HCT116 (cell line): ENCODE results near the gene ARHGEF18. TPM values are rescaled to one million over a fixed set of nuclear protein-coding genes. Genes with fewer than 3 reads are reported as not detected.

Source experiments
- ATAC-seq: fragments of 200-7000 bp; cut with Tn5 transposase; 2 replicates; pipeline ENCODE4 v1.9.1; 2020; ENCODE audit warnings: mild to moderate bottlenecking, moderate library complexity
- BruUV-seq: library from RNA; stranded (reverse); fragments of 400-500 nt; replicated peaks from 2 replicates; lab custom pipeline; 2021; lab: Mats Ljungman, UMichigan
- CTCF ChIA-PET: fragments of 300-600 bp; sonication (Branson Sonifier 250); formaldehyde crosslinking; loops from one replicate; lab custom pipeline; 2021; ENCODE audit warnings: antibody characterized with exemption; lab: Charles Lee
- POLR2A ChIA-PET: fragments of 300-600, 350-600 bp; sonication (Branson Sonifier 250); formaldehyde crosslinking; loops from one replicate; lab custom pipeline; 2021; ENCODE audit warnings: antibody characterized with exemption; lab: Charles Lee
- RAD21 ChIA-PET, 2 experiments: fragments of 300-600 bp; sonication (Branson Sonifier 250); formaldehyde crosslinking; loops; one replicate each; lab custom pipeline; 2023; ENCODE audit warnings: low total read pairs in 2 of 2; ENCODE audit not compliant: uncharacterized antibody in 2 of 2, unreplicated experiment in 2 of 2, low non-redundant PET in 1 of 2; lab: Charles Lee
- DNase-seq: peaks from one replicate; pipeline ENCODE4 v3.0.0-alpha.2; 2010; ENCODE audit warnings: low read depth, low spot score
- H2AFZ ChIP-seq: fragments of 200-600 bp; shearing (Covaris generic), sonication (generic); 2 replicates; pipeline ENCODE4 v1.6.1; 2017; ENCODE audit warnings: low read depth, mixed run types, mixed read lengths, antibody characterized with exemption, low read length; ENCODE audit not compliant: poor library complexity, severe bottlenecking
- H3K27ac ChIP-seq: 2 replicates; pipeline ENCODE4 v1.5.1; 2012; ENCODE audit warnings: low read depth, low read length
- H3K27me3 ChIP-seq: fragments of 200-600 bp; sonication (generic); 2 replicates; pipeline ENCODE4 v1.6.1; 2016; ENCODE audit warnings: mixed run types, low read length, mixed read lengths; ENCODE audit not compliant: insufficient read depth
- H3K36me3 ChIP-seq, 2 experiments: fragments of 200-500 bp in 1 of 2; fragments of 200-600 bp in 1 of 2; sonication (Bioruptor generic) in 1 of 2; sonication (generic) in 1 of 2; 2 replicates each; pipeline versions ENCODE4 v1.5.1 to v1.6.1; 2014 to 2016; ENCODE audit warnings: low read length in 2 of 2, inconsistent platforms in 1 of 2, mixed read lengths in 1 of 2, mixed run types in 1 of 2; ENCODE audit not compliant: insufficient read depth in 2 of 2, control insufficient read depth in 1 of 2
- H3K4me1 ChIP-seq, 2 experiments: fragments of 200-600 bp in 1 of 2; sonication (generic) in 1 of 2; 2 replicates each; pipeline versions ENCODE4 v1.5.1 to v1.6.1; 2012 to 2017; ENCODE audit warnings: low read length in 2 of 2, inconsistent platforms in 1 of 2, mild to moderate bottlenecking in 1 of 2, mixed read lengths in 1 of 2, mixed run types in 1 of 2, moderate library complexity in 1 of 2; ENCODE audit not compliant: insufficient read depth in 2 of 2, control insufficient read depth in 1 of 2
- H3K4me2 ChIP-seq: fragments of 200-600 bp; sonication (generic); 2 replicates; pipeline ENCODE4 v1.6.1; 2017; ENCODE audit warnings: mixed run types, low read length, mixed read lengths
- H3K4me3 ChIP-seq, 2 experiments: fragments of 200-600 bp in 1 of 2; sonication (generic) in 1 of 2; replicated peaks in 1 of 2; 2 replicates each; pipeline ENCODE4 v1.5.1; 2011 to 2016; ENCODE audit warnings: low read length in 2 of 2, control low read depth in 1 of 2, low read depth in 1 of 2, mild to moderate bottlenecking in 1 of 2, mixed read lengths in 1 of 2, mixed run types in 1 of 2
- H3K79me2 ChIP-seq: fragments of 200-600 bp; sonication (generic); 2 replicates; pipeline ENCODE4 v1.6.1; 2017; ENCODE audit warnings: mild to moderate bottlenecking, mixed run types, low read length, moderate library complexity, mixed read lengths; ENCODE audit not compliant: insufficient read depth
- H3K9ac ChIP-seq: fragments of 200-600 bp; sonication (generic); 2 replicates; pipeline ENCODE4 v1.6.1; 2016; ENCODE audit warnings: low read length, mixed read lengths
- H3K9me2 ChIP-seq: fragments of 200-600 bp; sonication (generic), shearing (Covaris generic); 2 replicates; pipeline ENCODE4 v1.6.1; 2017; ENCODE audit warnings: mixed run types, mild to moderate bottlenecking, moderate library complexity; ENCODE audit not compliant: insufficient read depth
- H3K9me3 ChIP-seq, 2 experiments: fragments of 200-500 bp in 1 of 2; fragments of 200-600 bp in 1 of 2; sonication (Bioruptor generic) in 1 of 2; sonication (generic) in 1 of 2; 2 replicates each; pipeline ENCODE4 v1.6.1; 2014 to 2017; ENCODE audit warnings: low read length in 2 of 2, mixed read lengths in 2 of 2, inconsistent platforms in 1 of 2, low read depth in 1 of 2, mild to moderate bottlenecking in 1 of 2, mixed run types in 1 of 2, moderate library complexity in 1 of 2; ENCODE audit not compliant: control insufficient read depth in 1 of 2, insufficient read depth in 1 of 2
- H4K20me1 ChIP-seq: fragments of 200-600 bp; sonication (generic), shearing (Covaris generic); 2 replicates; pipeline ENCODE4 v1.6.1; 2017; ENCODE audit warnings: mixed run types, mild to moderate bottlenecking, moderate library complexity; ENCODE audit not compliant: insufficient read depth
- CTCF ChIP-seq, 3 experiments: fragments of 200-600 bp in 1 of 3; sonication (generic) in 1 of 3; IDR thresholded peaks in 2 of 3; conservative IDR thresholded peaks in 1 of 3; 2 replicates each; pipeline ENCODE4 v1.5.1; 2012 to 2017; ENCODE audit warnings: low read depth in 2 of 3, low read length in 2 of 3, antibody characterized with exemption in 1 of 3, borderline replicate concordance in 1 of 3, control low read depth in 1 of 3, mild to moderate bottlenecking in 1 of 3, mixed read lengths in 1 of 3, mixed run types in 1 of 3, moderate library complexity in 1 of 3; ENCODE audit not compliant: insufficient read depth in 1 of 3
- POLR2AphosphoS5 ChIP-seq: IDR thresholded peaks from 2 replicates; pipeline ENCODE4 v1.6.1; 2011; ENCODE audit warnings: mild to moderate bottlenecking, low read depth, low read length, moderate library complexity
- RAD21 ChIP-seq: IDR thresholded peaks from 2 replicates; pipeline ENCODE4 v1.6.1; 2012; ENCODE audit warnings: low read depth, mild to moderate bottlenecking
- ZFX ChIP-seq: fragments of 450-650 bp; IDR thresholded peaks from 2 replicates; pipeline ENCODE4 v1.6.1; 2017
- intact Hi-C: fragments of 100-400 bp; cut with micrococcal nuclease; formaldehyde crosslinking; loops from 2 replicates; pipeline ENCODE4 v1.10.0; 2022
- total RNA-seq: library from RNA; stranded (reverse); gene quantifications from one replicate; pipeline ENCODE4 v1.2.1, GENCODE V29; 2021; ENCODE audit not compliant: unreplicated experiment

ARHGEF18 gene
- total RNA-seq, 1 experiment from 2014 or later = 32.2 TPM

- CTCF ChIA-PET = interaction anchor here (1.0 to 2.1 kb wide), 7 partner anchors 11 to 336 kb away, joined by 3 to 18 read pairs (median 4); no protein-coding TSS in a partner anchor
- RAD21 ChIA-PET = interaction anchor here (0.6 to 2.0 kb wide), 5 partner anchors 13 to 579 kb away, joined by 3 to 5 read pairs (median 4); partner anchors contain the start of genes SNAPC2 (in 1 of the 2) and ZNF557 (in 1 of the 2)
- Histone ChIP-seq H3K36me3 (no peaks in the 10 kb centered on the region), H3K27ac (no peak overlapping the region), H3K9me3 (no peaks in the 10 kb centered on the region), H3K4me2 (peak overlapping the region; percentile 74), H3K79me2 (no peaks in the 10 kb centered on the region), H3K9ac (peak overlapping the region; percentile 24), H3K27me3 (no peaks in the 10 kb centered on the region), H3K4me1 (peaks cover 2 to 20% of the 10 kb centered on the region in 2 experiments; a peak in 3 of 4 replicates), H4K20me1 (no peaks in the 10 kb centered on the region), H3K9me2 (no peaks in the 10 kb centered on the region), H2AFZ (peak overlapping the region; percentile 99), H3K4me3 (peak overlapping the region in 1 of 2 experiments; percentile 20; a peak in 2 of 4 replicates)
- intact Hi-C loops = loop anchor here (1.0 to 10.0 kb wide), 3 partner anchors 192 to 396 kb away; no protein-coding TSS in a partner anchor
- POLR2A ChIA-PET = no interaction called here
- ATAC-seq = peak; percentile 75
- TF ChIP-seq ZFX (no peak), POLR2AphosphoS5 (no peak), CTCF (IDR thresholded peaks at IDR 0.05 in 2 of 3, conservative IDR thresholded peaks at IDR 0.05 in 1 of 3; ENCODE audit: borderline replicate concordance in 1 of 3, insufficient read depth in 1 of 3, low read depth in 2 of 3, low read length in 2 of 3) (peak; percentile 89 to 95 (median 94)), RAD21 (peak; percentile 98)
- DNase-seq = peak; percentile 67
- no TSS peak for BruUV-seq
Observed at GRCh38 chr19:7340959-7341837, 7.5 kb upstream of the ARHGEF18 start.
